Naive thymus-derived CD8-positive, alpha-beta T cell (primary cell): ENCODE measurements around the gene SPINDOC. TPM values are rescaled to one million over a fixed set of nuclear protein-coding genes. Genes with fewer than 3 reads are reported as not detected.
A peak's percentile ranks its signal among the peaks of the same experiment; 100 is the strongest.
"Not testable (repeated sequence)": the region's sequence is repeated elsewhere in the genome, so short reads cannot be mapped to it uniquely, and the experiment has no call there.

Source experiments
- ATAC-seq, 2 donors: fragments of 150-1000 bp; cut with Tn5 transposase in 1 of 2; sonication (Bioruptor Pico), chemical (Tn5 transposase) in 1 of 2; 1 replicate in 1 of 2; 2 replicates in 1 of 2; pipeline ENCODE4 v1.10.0; 2021; ENCODE audit warnings: mild to moderate bottlenecking in 2 of 2, moderate library complexity in 2 of 2
- POLR2A ChIA-PET: fragments of 350-600 bp; sonication (Branson Sonifier 250); formaldehyde crosslinking; loops from one replicate; lab custom pipeline; 2021; ENCODE audit warnings: antibody characterized with exemption; lab: Charles Lee
- DNase-seq, 10 donors: peaks; one replicate each; pipeline versions ENCODE4 v3.0.0 to v3.0.0-alpha.2; 2020 to 2022
- H3K27ac Mint-ChIP-seq, 10 donors: one replicate each; pipeline ENCODE4 v1.8.0; 2020 to 2022; ENCODE audit warnings: mild to moderate bottlenecking in 10 of 10, mixed read lengths in 10 of 10, moderate library complexity in 4 of 10, inconsistent platforms in 1 of 10
- H3K27me3 Mint-ChIP-seq, 5 donors: one replicate each; pipeline ENCODE4 v1.8.0; 2021 to 2022; ENCODE audit warnings: mixed read lengths in 5 of 5
- H3K36me3 Mint-ChIP-seq, 3 donors: one replicate each; pipeline ENCODE4 v1.8.0; 2020 to 2022; ENCODE audit warnings: mixed read lengths in 3 of 3, mild to moderate bottlenecking in 2 of 3, inconsistent platforms in 1 of 3
- H3K4me1 Mint-ChIP-seq, 4 donors: one replicate each; pipeline ENCODE4 v1.8.0; 2021 to 2022; ENCODE audit warnings: mixed read lengths in 4 of 4
- H3K4me3 Mint-ChIP-seq, 10 donors: one replicate each; pipeline ENCODE4 v1.8.0; 2020 to 2022; ENCODE audit warnings: mild to moderate bottlenecking in 10 of 10, mixed read lengths in 10 of 10, moderate library complexity in 6 of 10, inconsistent platforms in 1 of 10
- H3K9me3 Mint-ChIP-seq, 9 donors: one replicate each; pipeline ENCODE4 v1.8.0; 2020 to 2022; ENCODE audit warnings: mixed read lengths in 9 of 9, mild to moderate bottlenecking in 3 of 9, inconsistent platforms in 1 of 9, moderate library complexity in 1 of 9
- polyA plus RNA-seq, 3 donors: library from polyadenylated mRNA; unstranded; fragments of 300-500 nt; fragmentation: Illumina TruSeq; gene quantifications; one replicate each; pipeline ENCODE4 v1.2.3, GENCODE V29; 2021
- total RNA-seq, 8 experiments: library from RNA in 2 of 8; stranded (reverse) in 2 of 8; gene quantifications; one replicate each; pipeline ENCODE4 v1.2.3 and lab custom pipeline; 2021 to 2026

Gene SPINDOC
- total and polyA plus RNA-seq, 5 experiments from 2014 or later: 0.47 to 13.0 (median 0.66) TPM

- Mint-ChIP-seq H3K27me3 (peaks cover 0 to 10% (median 7%) of the 10 kb centered on the region in 5 donors), H3K27ac (no peak overlapping the region), H3K36me3 (peaks cover 0 to 11% (median 3%) of the 10 kb centered on the region in 3 donors), H3K9me3 (peaks cover 0 to 22% (median 10%) of the 10 kb centered on the region in 9 donors), H3K4me1 (peaks cover 0 to 2% (median 0%) of the 10 kb centered on the region in 4 donors), H3K4me3 (no peak overlapping the region)
- DNase-seq: no peak
- POLR2A ChIA-PET: no interaction called here
- no peak for ATAC-seq
These were observed 18.2 kb upstream of the SPINDOC start for GRCh38 chr11:63795066-63795465.

GRCh38 chr11:63800921-63801320, 12.3 kb upstream of the SPINDOC start:
- H3K4me1 Mint-ChIP-seq: peaks cover 0 to 2% (median 0%) of the 10 kb centered on the region in 4 donors
- POLR2A ChIA-PET: no interaction called here
- no peak overlapping the region for H3K27ac Mint-ChIP-seq
- H3K36me3 Mint-ChIP-seq: no peaks in the 10 kb centered on the region
- ATAC-seq: no peak
- H3K9me3 Mint-ChIP-seq: peaks cover 0 to 1% (median 0%) of the 10 kb centered on the region in 9 donors
- DNase-seq: no peak
- no peak overlapping the region for H3K4me3 Mint-ChIP-seq
- H3K27me3 Mint-ChIP-seq: peaks cover 0 to 18% (median 7%) of the 10 kb centered on the region in 5 donors

GRCh38 chr11:63802637-63803414, 10.4 kb upstream of the SPINDOC start:
- Mint-ChIP-seq H3K4me3 (no peak overlapping the region), H3K4me1 (no peaks in the 10 kb centered on the region), H3K27me3 (peaks cover 0 to 9% (median 3%) of the 10 kb centered on the region in 5 donors), H3K9me3 (peaks cover 0 to 1% (median 0%) of the 10 kb centered on the region in 9 donors), H3K27ac (no peak overlapping the region), H3K36me3 (no peaks in the 10 kb centered on the region)
- ATAC-seq (no peak), DNase-seq (no peak)
- POLR2A ChIA-PET: interaction anchor here (0.6 to 0.7 kb wide), 2 partner anchors 324 to 1857 kb away, joined by 3 read pairs; no protein-coding TSS in a partner anchor

- H3K36me3 Mint-ChIP-seq: no peaks in the 10 kb centered on the region
- no peaks in the 10 kb centered on the region for H3K4me1 Mint-ChIP-seq
- H3K27ac Mint-ChIP-seq: no peak overlapping the region
- POLR2A ChIA-PET: no interaction called here
- ATAC-seq (no peak), DNase-seq (no peak)
- no peak overlapping the region for H3K4me3 Mint-ChIP-seq
- H3K27me3 Mint-ChIP-seq: peaks cover 0 to 9% (median 0%) of the 10 kb centered on the region in 5 donors
- H3K9me3 Mint-ChIP-seq: peaks cover 0 to 1% (median 0%) of the 10 kb centered on the region in 9 donors
These were observed 9.0 kb upstream of the SPINDOC start for GRCh38 chr11:63804259-63804658.

GRCh38 chr11:63805844-63806415, 7.3 kb upstream of the SPINDOC start:
- Mint-ChIP-seq H3K4me1 (no peaks in the 10 kb centered on the region), H3K4me3 (no peak overlapping the region), H3K27ac (no peak overlapping the region), H3K9me3 (no peaks in the 10 kb centered on the region), H3K36me3 (no peaks in the 10 kb centered on the region), H3K27me3 (no peaks in the 10 kb centered on the region)
- peak in 1 of 10 donors; percentile 31 for DNase-seq
- POLR2A ChIA-PET: no interaction called here
- ATAC-seq: no peak

GRCh38 chr11:63810383-63810782, 2.9 kb upstream of the SPINDOC start:
- H3K4me3 Mint-ChIP-seq, DNase-seq, POLR2A ChIA-PET, H3K27me3 Mint-ChIP-seq, H3K36me3 Mint-ChIP-seq, ATAC-seq, H3K27ac Mint-ChIP-seq, H3K9me3 Mint-ChIP-seq: not testable (repeated sequence)
- H3K4me1 Mint-ChIP-seq: peaks cover 8 to 21% (median 14%) of the 10 kb centered on the region in 4 donors

- H3K36me3 Mint-ChIP-seq: peaks cover 0 to 2% (median 0%) of the 10 kb centered on the region in 3 donors
- no peak for ATAC-seq
- H3K4me1 Mint-ChIP-seq: peaks cover 9 to 26% (median 20%) of the 10 kb centered on the region in 4 donors
- H3K9me3 Mint-ChIP-seq: no peaks in the 10 kb centered on the region
- no peak for DNase-seq
- peak overlapping the region in 1 of 10 donors; percentile 21 for H3K27ac Mint-ChIP-seq
- H3K4me3 Mint-ChIP-seq: peak overlapping the region in 4 of 10 donors; percentile 63 to 83 (median 68)
- H3K27me3 Mint-ChIP-seq: no peaks in the 10 kb centered on the region
- POLR2A ChIA-PET: no interaction called here
These were observed 1.7 kb upstream of the SPINDOC start for GRCh38 chr11:63811522-63811921.

GRCh38 chr11:63813563-63814382, 517 bp downstream of the SPINDOC start:
- peak overlapping the region; percentile 72 to 84 (median 78) for H3K4me3 Mint-ChIP-seq
- H3K4me1 Mint-ChIP-seq: peaks cover 9 to 28% (median 21%) of the 10 kb centered on the region in 4 donors
- H3K36me3 Mint-ChIP-seq: peaks cover 0 to 20% (median 0%) of the 10 kb centered on the region in 3 donors
- no peaks in the 10 kb centered on the region for H3K27me3 Mint-ChIP-seq
- ATAC-seq: peak; percentile 42 to 44
- H3K27ac Mint-ChIP-seq: peak overlapping the region in 6 of 10 donors; percentile 1 to 79 (median 64)
- DNase-seq: peak in 6 of 10 donors; percentile 13 to 25 (median 24)
- POLR2A ChIA-PET: no interaction called here
- H3K9me3 Mint-ChIP-seq: no peaks in the 10 kb centered on the region

- Mint-ChIP-seq H3K27me3 (no peaks in the 10 kb centered on the region), H3K4me3 (peak overlapping the region; percentile 72 to 84 (median 78)), H3K27ac (peak overlapping the region in 5 of 10 donors; percentile 1 to 79 (median 70)), H3K9me3 (no peaks in the 10 kb centered on the region), H3K4me1 (peaks cover 9 to 28% (median 21%) of the 10 kb centered on the region in 4 donors), H3K36me3 (peaks cover 0 to 25% (median 0%) of the 10 kb centered on the region in 3 donors)
- peak in 2 of 10 donors; percentile 6 to 9 for DNase-seq
- POLR2A ChIA-PET: no interaction called here
- no peak for ATAC-seq
These were observed 1.1 kb downstream of the SPINDOC start for GRCh38 chr11:63814383-63814736.

GRCh38 chr11:63816166-63816565, 2.9 kb downstream of the SPINDOC start:
- ATAC-seq (no peak), DNase-seq (no peak)
- Mint-ChIP-seq H3K36me3 (peaks cover 0 to 40% (median 7%) of the 10 kb centered on the region in 3 donors), H3K27ac (peak overlapping the region in 2 of 10 donors; percentile 28 to 40), H3K9me3 (no peaks in the 10 kb centered on the region), H3K4me3 (peak overlapping the region in 1 of 10 donors; percentile 29), H3K27me3 (no peaks in the 10 kb centered on the region), H3K4me1 (peaks cover 9 to 28% (median 21%) of the 10 kb centered on the region in 4 donors)
- POLR2A ChIA-PET: no interaction called here

GRCh38 chr11:63816732-63817131, 3.5 kb downstream of the SPINDOC start:
- Mint-ChIP-seq H3K27ac (peak overlapping the region in 1 of 10 donors; percentile 11), H3K4me1 (peaks cover 9 to 28% (median 21%) of the 10 kb centered on the region in 4 donors), H3K9me3 (no peaks in the 10 kb centered on the region), H3K4me3 (no peak overlapping the region), H3K27me3 (no peaks in the 10 kb centered on the region), H3K36me3 (peaks cover 0 to 46% (median 11%) of the 10 kb centered on the region in 3 donors)
- DNase-seq (no peak), ATAC-seq (no peak)
- POLR2A ChIA-PET: no interaction called here

- Mint-ChIP-seq H3K4me1 (peaks cover 9 to 21% (median 18%) of the 10 kb centered on the region in 4 donors), H3K4me3 (no peak overlapping the region), H3K27ac (no peak overlapping the region), H3K9me3 (no peaks in the 10 kb centered on the region), H3K27me3 (no peaks in the 10 kb centered on the region), H3K36me3 (peaks cover 0 to 56% (median 13%) of the 10 kb centered on the region in 3 donors)
- DNase-seq (no peak), ATAC-seq (no peak)
- POLR2A ChIA-PET: no interaction called here
These were observed 4.7 kb downstream of the SPINDOC start for GRCh38 chr11:63817758-63818498.
